Putamen (tissue), 1 donor: ENCODE data around the gene TOP3A.

Experiments used
- DNase-seq: peaks from one replicate; pipeline ENCODE4 v3.0.0-alpha.2; 2016; ENCODE audit warnings: low spot score

The TOP3A gene

GRCh38 chr17:18254888-18255649 is 59.7 kb downstream of the TOP3A start:
- no peak for DNase-seq

- no peak for DNase-seq
Measured at GRCh38 chr17:18253947-18254821, 60.6 kb downstream of the TOP3A start.

- no peak for DNase-seq
Measured at GRCh38 chr17:18253187-18253884, 61.5 kb downstream of the TOP3A start.

- DNase-seq, result no peak
Measured at GRCh38 chr17:18252160-18252559, 62.6 kb downstream of the TOP3A start.

- DNase-seq, result no peak
Measured at GRCh38 chr17:18251204-18251603, 63.6 kb downstream of the TOP3A start.

GRCh38 chr17:18250708-18251107 is 64.1 kb downstream of the TOP3A start:
- DNase-seq, result no peak

GRCh38 chr17:18250259-18250658 is 64.5 kb downstream of the TOP3A start:
- no peak for DNase-seq

GRCh38 chr17:18248811-18249210 is 66.0 kb downstream of the TOP3A start:
- DNase-seq, result no peak

GRCh38 chr17:18248300-18248731 is 66.5 kb downstream of the TOP3A start:
- DNase-seq, result peak; percentile 70

- DNase-seq, result no peak
Measured at GRCh38 chr17:18247613-18248001, 67.2 kb downstream of the TOP3A start.

GRCh38 chr17:18246880-18247612 is 67.7 kb downstream of the TOP3A start:
- DNase-seq, result no peak

GRCh38 chr17:18246109-18246725 is 68.6 kb downstream of the TOP3A start:
- no peak for DNase-seq

- no peak for DNase-seq
Measured at GRCh38 chr17:18245038-18245776, 69.6 kb downstream of the TOP3A start.

GRCh38 chr17:18241229-18241871 is 73.4 kb downstream of the TOP3A start:
- DNase-seq, result no peak

- DNase-seq, result no peak
Measured at GRCh38 chr17:18240449-18240848, 74.3 kb downstream of the TOP3A start.

GRCh38 chr17:18238299-18238698 is 76.5 kb downstream of the TOP3A start:
- no peak for DNase-seq

- DNase-seq, result no peak
Measured at GRCh38 chr17:18237461-18237860, 77.3 kb downstream of the TOP3A start.

- DNase-seq, result no peak
Measured at GRCh38 chr17:18236494-18236893, 78.3 kb downstream of the TOP3A start.

GRCh38 chr17:18235743-18236256 is 79.0 kb downstream of the TOP3A start:
- no peak for DNase-seq

- no peak for DNase-seq
Measured at GRCh38 chr17:18234853-18235380, 79.9 kb downstream of the TOP3A start.
